ENCODE measurements around the gene DCAF16. TPM values are rescaled to one million over a fixed set of nuclear protein-coding genes. Genes with fewer than 3 reads are reported as not detected.

DCAF16 gene
- total RNA-seq, 3 donors from 2014 or later: 28.0 to 41.3 (median 28.2) TPM

DNA sequence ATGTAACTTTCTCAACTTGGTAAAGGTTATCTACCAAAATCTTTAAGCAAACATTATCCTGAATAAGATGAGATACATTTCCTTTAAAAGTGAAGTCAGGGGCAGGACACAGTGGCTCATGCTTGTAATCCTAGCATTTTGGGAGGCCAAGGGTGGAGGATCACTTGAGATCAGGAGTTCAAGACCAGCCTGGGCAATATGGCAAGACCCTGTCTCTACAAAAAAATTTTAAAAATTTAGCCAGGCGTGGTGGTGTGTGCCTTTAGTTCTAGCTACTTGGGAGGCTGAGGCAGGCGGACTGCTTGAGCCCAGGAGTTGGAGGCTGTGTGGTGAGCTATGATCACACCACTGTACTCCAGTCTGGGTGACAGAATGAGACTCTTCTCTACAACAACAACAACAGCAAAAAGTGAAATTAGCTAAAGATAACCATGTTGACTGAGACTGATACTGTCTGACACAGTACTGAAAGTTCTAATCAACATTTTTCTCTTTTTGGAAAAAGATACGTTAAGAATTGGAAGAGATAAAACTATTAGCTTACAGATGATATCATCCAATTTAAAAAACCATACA is 4.9 kb downstream of the DCAF16 start:
- intact Hi-C loops (cut with DNase I; ENCODE audit: low total_unique reads): no loop called here
- H3K4me3 ChIP-seq: no peak overlapping the region

GRCh38 chr4:17797808-17798207 is 12.7 kb downstream of the DCAF16 start:
- intact Hi-C loops (cut with DNase I; ENCODE audit: low total_unique reads): no loop called here
- Histone ChIP-seq H3K4me3 (no peak overlapping the region), H3K4me1 (no peaks in the 10 kb centered on the region), H3K9me3 (no peaks in the 10 kb centered on the region), H3K36me3 (no peaks in the 10 kb centered on the region), H3K27ac (no peak overlapping the region), H3K27me3 (no peaks in the 10 kb centered on the region)
- TF ChIP-seq POLR2A (IDR thresholded peaks at IDR 0.05): no peak
- no peak for TF ChIP-seq POLR2AphosphoS5 (IDR thresholded peaks at IDR 0.05)
- TF ChIP-seq, protein P1, sequence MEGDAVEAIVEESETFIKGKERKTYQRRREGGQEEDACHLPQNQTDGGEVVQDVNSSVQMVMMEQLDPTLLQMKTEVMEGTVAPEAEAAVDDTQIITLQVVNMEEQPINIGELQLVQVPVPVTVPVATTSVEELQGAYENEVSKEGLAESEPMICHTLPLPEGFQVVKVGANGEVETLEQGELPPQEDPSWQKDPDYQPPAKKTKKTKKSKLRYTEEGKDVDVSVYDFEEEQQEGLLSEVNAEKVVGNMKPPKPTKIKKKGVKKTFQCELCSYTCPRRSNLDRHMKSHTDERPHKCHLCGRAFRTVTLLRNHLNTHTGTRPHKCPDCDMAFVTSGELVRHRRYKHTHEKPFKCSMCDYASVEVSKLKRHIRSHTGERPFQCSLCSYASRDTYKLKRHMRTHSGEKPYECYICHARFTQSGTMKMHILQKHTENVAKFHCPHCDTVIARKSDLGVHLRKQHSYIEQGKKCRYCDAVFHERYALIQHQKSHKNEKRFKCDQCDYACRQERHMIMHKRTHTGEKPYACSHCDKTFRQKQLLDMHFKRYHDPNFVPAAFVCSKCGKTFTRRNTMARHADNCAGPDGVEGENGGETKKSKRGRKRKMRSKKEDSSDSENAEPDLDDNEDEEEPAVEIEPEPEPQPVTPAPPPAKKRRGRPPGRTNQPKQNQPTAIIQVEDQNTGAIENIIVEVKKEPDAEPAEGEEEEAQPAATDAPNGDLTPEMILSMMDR (IDR thresholded peaks at IDR 0.05): no peak
- no peak for DNase-seq (ENCODE audit: low spot score in 2 of 2)

More for the DNA sequence above, 4.9 kb downstream of the DCAF16 start:
- Histone ChIP-seq H3K36me3 (no peaks in the 10 kb centered on the region), H3K27me3 (no peaks in the 10 kb centered on the region), H3K27ac (no peak overlapping the region), H3K4me1 (peaks cover 0 to 10% of the 10 kb centered on the region in 2 donors), H3K9me3 (no peaks in the 10 kb centered on the region)
- TF ChIP-seq POLR2AphosphoS5 (IDR thresholded peaks at IDR 0.05) (no peak), POLR2A (IDR thresholded peaks at IDR 0.05) (no peak)
- TF ChIP-seq, protein P1 (IDR thresholded peaks at IDR 0.05): no peak
- no peak for DNase-seq (ENCODE audit: low spot score in 2 of 2)

DNA sequence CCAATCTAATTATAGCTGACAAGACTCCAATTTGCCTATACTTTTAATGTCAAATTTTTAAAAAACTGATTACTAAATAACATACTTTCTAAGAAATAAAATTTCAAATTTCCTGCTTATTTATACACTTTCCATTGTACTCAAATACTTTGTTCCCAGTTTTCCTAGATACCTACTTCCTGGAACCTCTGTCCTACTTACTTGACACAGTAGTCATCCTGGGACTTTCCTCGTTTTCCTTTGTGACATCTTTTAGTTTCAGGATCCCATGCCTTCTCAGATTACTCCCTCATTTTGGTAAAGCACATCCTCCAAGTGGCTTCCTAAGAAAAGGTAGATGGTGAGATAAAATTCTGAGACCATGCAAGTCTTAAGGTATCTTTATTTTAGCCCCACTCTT is 15.8 kb downstream of the DCAF16 start:
- no peak for DNase-seq (ENCODE audit: low spot score in 2 of 2)
- Histone ChIP-seq H3K36me3 (no peaks in the 10 kb centered on the region), H3K4me1 (no peaks in the 10 kb centered on the region), H3K27me3 (no peaks in the 10 kb centered on the region), H3K27ac (no peak overlapping the region), H3K4me3 (no peak overlapping the region), H3K9me3 (no peaks in the 10 kb centered on the region)
- TF ChIP-seq POLR2AphosphoS5 (IDR thresholded peaks at IDR 0.05): no peak
- no peak for TF ChIP-seq POLR2A (IDR thresholded peaks at IDR 0.05)
- TF ChIP-seq, protein P1 (IDR thresholded peaks at IDR 0.05): no peak
- intact Hi-C loops (cut with DNase I; ENCODE audit: low total_unique reads): no loop called here

DNA sequence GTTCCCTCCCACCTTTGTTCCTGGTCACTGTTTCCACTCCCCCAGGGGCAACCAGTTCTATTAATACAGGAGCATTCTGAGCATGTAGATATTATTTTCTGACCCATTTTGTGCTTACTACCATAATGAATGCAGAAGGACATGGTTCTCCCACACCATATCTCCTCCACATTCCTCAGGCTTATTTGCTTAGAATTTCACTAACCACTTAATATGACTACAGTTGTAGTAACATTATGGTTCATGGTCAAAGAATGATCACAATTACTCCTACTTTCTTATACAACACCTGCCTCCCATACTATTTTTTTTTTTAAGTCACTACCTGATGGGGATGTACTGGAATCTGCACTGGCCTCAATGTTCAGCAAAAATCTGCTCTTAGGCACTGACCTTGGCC is 21.6 kb downstream of the DCAF16 start:
- TF ChIP-seq POLR2A (IDR thresholded peaks at IDR 0.05): no peak
- TF ChIP-seq, protein P1 (IDR thresholded peaks at IDR 0.05): no peak
- TF ChIP-seq POLR2AphosphoS5 (IDR thresholded peaks at IDR 0.05): no peak
- DNase-seq (ENCODE audit: low spot score in 2 of 2): no peak
- Histone ChIP-seq H3K36me3 (no peaks in the 10 kb centered on the region), H3K27ac (no peak overlapping the region), H3K9me3 (no peaks in the 10 kb centered on the region), H3K4me1 (no peaks in the 10 kb centered on the region), H3K27me3 (no peaks in the 10 kb centered on the region), H3K4me3 (no peak overlapping the region)
- intact Hi-C loops (cut with DNase I; ENCODE audit: low total_unique reads): no loop called here

DNA sequence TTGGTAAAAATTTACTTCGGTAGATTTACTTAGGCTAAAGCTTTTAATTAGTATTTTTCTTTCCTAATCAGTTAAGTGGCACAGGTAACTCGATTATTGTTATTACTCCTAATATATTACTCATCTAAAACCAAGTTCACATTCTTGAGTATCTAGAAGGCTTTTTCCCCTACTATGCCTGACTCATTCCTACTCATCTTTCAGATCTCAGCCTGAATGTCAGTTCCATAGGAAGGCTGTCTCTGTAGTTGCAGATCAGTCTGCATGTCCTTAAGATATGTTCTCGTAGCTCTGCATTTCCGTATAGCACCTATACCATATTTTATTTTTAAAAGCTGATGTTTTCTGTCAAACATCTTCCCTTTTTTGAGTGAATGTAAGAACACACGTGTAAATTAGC is 23.2 kb downstream of the DCAF16 start:
- H3K4me1 ChIP-seq: no peaks in the 10 kb centered on the region
- H3K27ac ChIP-seq: no peak overlapping the region
- H3K27me3 ChIP-seq: no peaks in the 10 kb centered on the region
- no peak overlapping the region for H3K4me3 ChIP-seq
- no peak for DNase-seq (ENCODE audit: low spot score in 2 of 2)
- TF ChIP-seq, protein P1 (IDR thresholded peaks at IDR 0.05): no peak
- no peaks in the 10 kb centered on the region for H3K9me3 ChIP-seq
- no peaks in the 10 kb centered on the region for H3K36me3 ChIP-seq
- intact Hi-C loops (cut with DNase I; ENCODE audit: low total_unique reads): no loop called here
